Osteoblast (primary cell): ENCODE measurements around the gene GATAD1. TPM values are rescaled to one million over a fixed set of nuclear protein-coding genes. Genes with fewer than 3 reads are reported as not detected.

Experiments
- DNase-seq: peaks from one replicate; pipeline ENCODE4 v3.0.0; 2011; ENCODE audit warnings: low spot score, mixed read lengths; ENCODE audit not compliant: insufficient read length; ENCODE audit errors: missing footprints
- H2AFZ ChIP-seq: 2 replicates; pipeline ENCODE4 v1.6.0; 2011; ENCODE audit warnings: mild to moderate bottlenecking, low read length
- H3K27ac ChIP-seq: 2 replicates; pipeline ENCODE4 v1.5.1; 2011; ENCODE audit warnings: mild to moderate bottlenecking, low read depth, low read length, moderate library complexity
- H3K27me3 ChIP-seq: 2 replicates; pipeline ENCODE4 v1.6.0; 2012; ENCODE audit warnings: mild to moderate bottlenecking, control low read depth, inconsistent platforms, low read length, moderate library complexity; ENCODE audit not compliant: insufficient read depth
- H3K36me3 ChIP-seq: 2 replicates; pipeline ENCODE4 v1.5.1; 2011; ENCODE audit warnings: mild to moderate bottlenecking, low read length, control low read depth, moderate library complexity; ENCODE audit not compliant: insufficient read depth
- H3K4me1 ChIP-seq: 2 replicates; pipeline ENCODE4 v1.5.1; 2011; ENCODE audit warnings: mild to moderate bottlenecking, low read length, control low read depth, moderate library complexity; ENCODE audit not compliant: insufficient read depth
- H3K4me2 ChIP-seq: 2 replicates; pipeline ENCODE4 v1.6.0; 2011; ENCODE audit warnings: mild to moderate bottlenecking, low read length; ENCODE audit not compliant: insufficient read depth
- H3K4me3 ChIP-seq: fragments of 200-600 bp; sonication (generic); 3 replicates; pipeline ENCODE4 v1.5.1; 2012; ENCODE audit warnings: mild to moderate bottlenecking, low read length, inconsistent platforms; ENCODE audit not compliant: insufficient read depth
- H3K79me2 ChIP-seq: 2 replicates; pipeline ENCODE4 v1.6.0; 2012; ENCODE audit warnings: mild to moderate bottlenecking, low read length, control low read depth, inconsistent platforms; ENCODE audit not compliant: insufficient read depth
- H3K9me3 ChIP-seq: 2 replicates; pipeline ENCODE4 v1.5.1; 2011; ENCODE audit warnings: low read depth, low read length, control low read depth
- H4K20me1 ChIP-seq: 2 replicates; pipeline ENCODE4 v1.6.0; 2012; ENCODE audit warnings: mild to moderate bottlenecking, low read length, control low read depth; ENCODE audit not compliant: insufficient read depth
- CTCF ChIP-seq: IDR thresholded peaks from 2 replicates; pipeline ENCODE4 v1.5.1; 2011; ENCODE audit warnings: mild to moderate bottlenecking, low read depth, low read length, moderate library complexity; ENCODE audit errors: extremely low read depth
- total RNA-seq: library from RNA; depleted of rRNA; stranded (reverse); fragments of >200 nt; gene quantifications from 2 replicates; pipeline ENCODE4 v1.2.3, GENCODE V29; 2012

GATAD1 gene
- total RNA-seq, result 42.7 and 51.3 TPM in 2 replicates

- Histone ChIP-seq H3K36me3 (peaks cover 30% of the 10 kb centered on the region), H3K27me3 (no peaks in the 10 kb centered on the region), H4K20me1 (peaks cover 3% of the 10 kb centered on the region), H3K4me1 (peaks cover 7% of the 10 kb centered on the region), H3K9me3 (no peaks in the 10 kb centered on the region), H3K4me2 (peak within 1 kb of the TSS; percentile 81), H2AFZ (peak within 1 kb of the TSS; percentile 86), H3K27ac (peak within 1 kb of the TSS; percentile 78), H3K4me3 (peak within 1 kb of the TSS; percentile 93), H3K79me2 (peaks cover 42% of the 10 kb centered on the region)
- no peak for TF ChIP-seq CTCF
- peak; percentile 98 for DNase-seq
Observed at GRCh38 chr7:92447345-92448204, at the start of gene GATAD1. GATAD1 (plus strand) TSS chr7:92447482; CDS start chr7:92447730, 248 bp downstream.

GRCh38 chr7:92397542-92397941 lies 49.7 kb upstream of the GATAD1 start:
- Histone ChIP-seq H3K4me3 (no peak overlapping the region), H3K36me3 (peaks cover 36% of the 10 kb centered on the region), H3K27ac (no peak overlapping the region), H3K79me2 (no peaks in the 10 kb centered on the region), H3K4me1 (peaks cover under 1% of the 10 kb centered on the region), H3K9me3 (no peaks in the 10 kb centered on the region), H3K4me2 (no peak overlapping the region), H2AFZ (no peak overlapping the region), H3K27me3 (no peaks in the 10 kb centered on the region), H4K20me1 (no peaks in the 10 kb centered on the region)
- no peak for DNase-seq
- TF ChIP-seq CTCF, result no peak

GRCh38 chr7:92400013-92400412 lies 47.3 kb upstream of the GATAD1 start:
- DNase-seq, result no peak
- Histone ChIP-seq H3K36me3 (peaks cover 36% of the 10 kb centered on the region), H3K4me2 (no peak overlapping the region), H3K9me3 (no peaks in the 10 kb centered on the region), H3K4me1 (peaks cover 7% of the 10 kb centered on the region), H3K27me3 (no peaks in the 10 kb centered on the region), H3K79me2 (no peaks in the 10 kb centered on the region), H3K4me3 (no peak overlapping the region), H3K27ac (no peak overlapping the region), H2AFZ (no peak overlapping the region), H4K20me1 (no peaks in the 10 kb centered on the region)
- no peak for TF ChIP-seq CTCF
